Measurements from ENCODE around the gene POLD3.

POLD3 gene

GRCh38 chr11:74676596-74676995, 84.2 kb downstream of the POLD3 start:
- no peak for DNase-seq

- DNase-seq, result no peak
Observed at GRCh38 chr11:74677131-74677530, 84.7 kb downstream of the POLD3 start.

GRCh38 chr11:74678041-74678440, 85.7 kb downstream of the POLD3 start:
- DNase-seq, result no peak

GRCh38 chr11:74678591-74679512, 86.5 kb downstream of the POLD3 start:
- no peak for DNase-seq

- DNase-seq, result no peak
Observed at GRCh38 chr11:74679513-74679865, 87.1 kb downstream of the POLD3 start.

GRCh38 chr11:74680035-74680671, 87.8 kb downstream of the POLD3 start:
- DNase-seq, result no peak

GRCh38 chr11:74680703-74681531, 88.5 kb downstream of the POLD3 start:
- DNase-seq, result no peak

GRCh38 chr11:74681686-74682651, 89.6 kb downstream of the POLD3 start:
- DNase-seq, result no peak

GRCh38 chr11:74682731-74683278, 90.4 kb downstream of the POLD3 start:
- DNase-seq, result no peak

GRCh38 chr11:74683279-74683871, 91.0 kb downstream of the POLD3 start:
- no peak for DNase-seq

GRCh38 chr11:74683941-74684481, 91.6 kb downstream of the POLD3 start:
- DNase-seq, result no peak

GRCh38 chr11:74684661-74685060, 92.3 kb downstream of the POLD3 start:
- no peak for DNase-seq

- DNase-seq, result no peak
Observed at GRCh38 chr11:74685338-74685737, 93.0 kb downstream of the POLD3 start.

- DNase-seq, result no peak
Observed at GRCh38 chr11:74685905-74686304, 93.5 kb downstream of the POLD3 start.

- DNase-seq, result no peak
Observed at GRCh38 chr11:74686792-74687191, 94.4 kb downstream of the POLD3 start.

- DNase-seq, result no peak
Observed at GRCh38 chr11:74687237-74688023, 95.0 kb downstream of the POLD3 start.

GRCh38 chr11:74689666-74690065, 97.3 kb downstream of the POLD3 start:
- no peak for DNase-seq

GRCh38 chr11:74691755-74692154, 99.4 kb downstream of the POLD3 start:
- DNase-seq, result no peak

Data from stimulated activated CD4-positive, alpha-beta T cell treated with anti-CD3 and anti-CD28 coated beads, Interleukin-4, amount 100 ng/mL, for 4 hours (primary cell).